Activated naive CD4-positive, alpha-beta T cell treated with anti-CD3 and anti-CD28 coated beads, Interleukin-2, amount 50 U/mL, for 72 hours (primary cell): ENCODE measurements around the gene FAM107A. TPM values are rescaled to one million over a fixed set of nuclear protein-coding genes. Genes with fewer than 3 reads are reported as not detected.

Experiments
- ATAC-seq, 2 donors: fragments of 150-1000 bp; cut with Tn5 transposase; 2 replicates each; pipeline ENCODE4 v1.10.0; 2021; ENCODE audit warnings: mild to moderate bottlenecking in 2 of 2, moderate library complexity in 2 of 2
- DNase-seq, 2 donors: peaks; one replicate each; pipeline ENCODE4 v3.0.0; 2021 to 2022; ENCODE audit warnings: low spot score in 2 of 2
- H3K27ac Mint-ChIP-seq, 2 donors: one replicate each; pipeline ENCODE4 v1.8.0; 2022; ENCODE audit warnings: mild to moderate bottlenecking in 2 of 2, mixed read lengths in 2 of 2
- H3K36me3 Mint-ChIP-seq, 2 donors: one replicate each; pipeline ENCODE4 v1.8.0; 2022; ENCODE audit warnings: mixed read lengths in 2 of 2
- H3K9me3 Mint-ChIP-seq, 2 donors: one replicate each; pipeline ENCODE4 v1.8.0; 2022; ENCODE audit warnings: mixed read lengths in 2 of 2
- total RNA-seq, 2 donors: library from RNA; stranded (reverse); gene quantifications; one replicate each; pipeline ENCODE4 v1.2.3, GENCODE V29; 2022

Gene FAM107A
- total RNA-seq, 2 donors from 2014 or later: not detected

DNA sequence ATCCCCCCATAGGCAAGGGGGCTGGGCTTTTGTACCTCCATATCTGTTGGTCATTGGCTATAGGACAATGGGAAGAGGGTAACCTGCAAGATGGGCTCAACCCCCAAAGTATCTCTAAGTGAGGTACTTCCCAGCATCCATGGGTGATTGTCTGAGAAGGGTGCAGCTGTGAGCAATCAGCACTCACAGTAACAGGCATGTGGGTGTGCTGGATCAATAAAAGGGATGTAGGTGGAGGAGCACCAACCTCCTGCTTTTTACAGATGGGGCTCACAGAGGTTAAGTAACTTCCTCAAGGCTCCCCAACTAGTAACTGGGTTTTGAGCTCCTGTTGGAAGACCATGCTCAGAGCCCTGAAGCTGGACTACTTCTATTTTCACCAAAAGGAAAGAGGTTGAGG, 26.4 kb upstream of the FAM107A start:
- DNase-seq: no peak
- Mint-ChIP-seq H3K27ac (no peak overlapping the region), H3K9me3 (no peaks in the 10 kb centered on the region), H3K36me3 (no peaks in the 10 kb centered on the region)
- no peak for ATAC-seq

GRCh38 chr3:58597770-58598310, 20.6 kb upstream of the FAM107A start:
- DNase-seq: no peak
- no peaks in the 10 kb centered on the region for H3K36me3 Mint-ChIP-seq
- no peaks in the 10 kb centered on the region for H3K9me3 Mint-ChIP-seq
- no peak overlapping the region for H3K27ac Mint-ChIP-seq
- ATAC-seq: no peak

GRCh38 chr3:58596834-58597518, 19.8 kb upstream of the FAM107A start:
- Mint-ChIP-seq H3K36me3 (no peaks in the 10 kb centered on the region), H3K27ac (no peak overlapping the region), H3K9me3 (no peaks in the 10 kb centered on the region)
- DNase-seq: no peak
- no peak for ATAC-seq

- Mint-ChIP-seq H3K36me3 (no peaks in the 10 kb centered on the region), H3K9me3 (no peaks in the 10 kb centered on the region), H3K27ac (no peak overlapping the region)
- no peak for DNase-seq
- ATAC-seq: no peak
Measured at GRCh38 chr3:58594117-58594516, 16.9 kb upstream of the FAM107A start.

GRCh38 chr3:58591517-58592510, 14.6 kb upstream of the FAM107A start:
- Mint-ChIP-seq H3K9me3 (no peaks in the 10 kb centered on the region), H3K27ac (no peak overlapping the region), H3K36me3 (peaks cover 0 to 5% of the 10 kb centered on the region in 2 donors)
- ATAC-seq (peak; percentile 43 to 99), DNase-seq (no peak)

- Mint-ChIP-seq H3K36me3 (peaks cover 8 to 13% of the 10 kb centered on the region in 2 donors), H3K9me3 (no peaks in the 10 kb centered on the region), H3K27ac (no peak overlapping the region)
- DNase-seq: no peak
- no peak for ATAC-seq
Measured at GRCh38 chr3:58588030-58588614, 10.9 kb upstream of the FAM107A start.

DNA sequence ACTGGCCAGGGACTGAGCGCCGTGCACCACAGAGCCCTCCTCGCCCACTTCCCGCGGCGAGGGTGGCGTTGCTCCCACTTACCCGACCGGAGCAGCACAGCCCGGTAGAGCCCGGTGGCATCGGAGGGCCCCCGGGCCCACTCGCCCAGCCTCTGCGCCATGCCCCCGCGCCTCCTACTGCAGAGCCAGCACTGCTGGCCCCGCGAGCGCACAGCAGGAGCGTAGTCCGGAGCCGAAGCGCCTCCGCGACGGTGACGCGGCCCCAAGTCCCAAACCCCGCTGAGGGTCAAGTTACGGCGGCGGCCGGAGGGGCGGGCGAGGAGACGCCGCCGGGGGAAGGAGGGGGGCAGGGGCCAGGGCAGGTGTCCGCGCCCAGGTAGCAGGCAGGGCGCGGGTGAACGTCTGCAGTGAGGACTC, 9.6 kb upstream of the FAM107A start:
- ATAC-seq (no peak), DNase-seq (no peak)
- no peaks in the 10 kb centered on the region for H3K9me3 Mint-ChIP-seq
- peaks cover 8 to 13% of the 10 kb centered on the region in 2 donors for H3K36me3 Mint-ChIP-seq
- no peak overlapping the region for H3K27ac Mint-ChIP-seq

- peaks cover 8 to 13% of the 10 kb centered on the region in 2 donors for H3K36me3 Mint-ChIP-seq
- ATAC-seq (no peak), DNase-seq (no peak)
- H3K27ac Mint-ChIP-seq: no peak overlapping the region
- no peaks in the 10 kb centered on the region for H3K9me3 Mint-ChIP-seq
Measured at GRCh38 chr3:58585994-58586393, 8.8 kb upstream of the FAM107A start.

DNA sequence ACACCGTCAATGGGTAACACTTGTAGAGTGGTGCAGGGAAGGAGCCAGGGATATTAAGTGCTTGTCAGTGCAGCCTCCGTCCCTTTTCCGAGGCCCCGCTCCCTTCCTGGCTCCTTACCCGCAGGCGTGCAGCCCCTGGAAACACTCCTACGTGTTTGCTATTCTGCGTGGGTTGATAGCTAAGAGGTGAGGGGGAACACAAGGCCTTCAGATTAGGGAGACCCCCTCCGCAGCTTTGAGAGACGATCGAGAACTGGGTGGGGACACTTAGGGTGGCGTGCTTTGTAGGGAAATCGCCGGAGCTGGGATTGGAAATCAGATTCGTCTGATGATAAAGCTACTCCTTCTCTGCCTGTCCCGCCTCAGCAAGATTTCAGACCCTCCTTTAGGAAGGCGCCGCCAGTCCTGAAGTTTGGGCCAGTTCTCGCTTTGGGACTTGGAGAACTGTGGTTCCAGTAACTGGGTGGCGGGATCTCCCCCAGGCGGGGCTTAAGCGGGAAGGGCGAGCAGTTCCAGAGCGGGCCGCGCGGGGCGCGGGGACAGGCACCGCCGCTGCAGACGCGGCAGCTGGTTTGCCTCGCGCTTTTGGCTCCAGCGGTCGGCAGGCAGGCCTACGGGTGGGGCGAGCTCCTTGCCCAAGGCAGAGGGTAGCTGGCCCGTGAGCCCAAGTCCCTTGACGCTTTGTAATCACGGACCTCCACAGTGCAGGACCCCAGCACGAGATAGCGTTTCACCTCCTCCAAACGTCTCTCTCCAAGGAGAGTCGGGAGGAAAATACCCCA, 8.0 kb upstream of the FAM107A start:
- Mint-ChIP-seq H3K27ac (peak overlapping the region in 1 of 2 donors; percentile 8), H3K9me3 (no peaks in the 10 kb centered on the region), H3K36me3 (peaks cover 8 to 13% of the 10 kb centered on the region in 2 donors)
- peak; percentile 90 to 95 for ATAC-seq
- peak in 1 of 2 donors; percentile 71 for DNase-seq

- H3K9me3 Mint-ChIP-seq: no peaks in the 10 kb centered on the region
- DNase-seq (no peak), ATAC-seq (peak; percentile 12 to 39)
- H3K27ac Mint-ChIP-seq: peak overlapping the region in 1 of 2 donors; percentile 8
- peaks cover 8 to 13% of the 10 kb centered on the region in 2 donors for H3K36me3 Mint-ChIP-seq
Measured at GRCh38 chr3:58584690-58585004, 7.5 kb upstream of the FAM107A start.

GRCh38 chr3:58581328-58582091, 4.3 kb upstream of the FAM107A start:
- no peak for ATAC-seq
- DNase-seq: no peak
- no peak overlapping the region for H3K27ac Mint-ChIP-seq
- no peaks in the 10 kb centered on the region for H3K9me3 Mint-ChIP-seq
- peaks cover 7 to 9% of the 10 kb centered on the region in 2 donors for H3K36me3 Mint-ChIP-seq

DNA sequence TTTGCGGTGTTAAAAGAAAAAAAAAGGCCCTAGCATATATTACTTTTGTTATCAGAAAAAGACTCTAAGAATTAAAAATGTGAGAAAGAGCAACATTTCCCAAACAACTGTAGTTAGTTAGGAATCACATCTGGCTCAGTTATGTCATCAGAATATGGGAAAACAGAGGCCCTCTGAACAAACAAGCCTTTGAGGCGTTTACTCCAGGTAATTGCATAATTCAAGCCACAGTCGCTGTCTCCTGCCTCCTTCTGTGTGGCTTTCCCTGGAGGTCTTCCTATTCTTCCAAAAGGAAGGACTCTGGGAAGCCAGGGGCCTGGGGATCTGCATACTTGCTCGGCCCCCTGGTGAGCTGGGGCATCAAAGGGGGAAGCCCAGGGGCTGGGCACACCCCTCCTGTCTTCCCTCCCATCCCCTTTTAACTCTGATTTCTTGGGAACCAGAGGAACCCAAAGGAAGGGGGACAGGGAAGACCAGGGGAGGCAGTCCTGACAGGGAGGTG, 3.7 kb upstream of the FAM107A start:
- ATAC-seq: no peak
- Mint-ChIP-seq H3K9me3 (no peaks in the 10 kb centered on the region), H3K27ac (no peak overlapping the region)

GRCh38 chr3:58578873-58579272, 1.7 kb upstream of the FAM107A start:
- DNase-seq (no peak), ATAC-seq (no peak)
- H3K27ac Mint-ChIP-seq: no peak overlapping the region
- H3K36me3 Mint-ChIP-seq: no peaks in the 10 kb centered on the region
- no peaks in the 10 kb centered on the region for H3K9me3 Mint-ChIP-seq

More for the DNA sequence above, 3.7 kb upstream of the FAM107A start:
- peaks cover under 1 to 2% of the 10 kb centered on the region in 2 donors for H3K36me3 Mint-ChIP-seq
- no peak for DNase-seq

- H3K9me3 Mint-ChIP-seq: no peaks in the 10 kb centered on the region
- no peaks in the 10 kb centered on the region for H3K36me3 Mint-ChIP-seq
- no peak for DNase-seq
- H3K27ac Mint-ChIP-seq: no peak overlapping the region
- ATAC-seq: no peak
Measured at GRCh38 chr3:58576716-58577115, 475 bp downstream of the FAM107A start.

DNA sequence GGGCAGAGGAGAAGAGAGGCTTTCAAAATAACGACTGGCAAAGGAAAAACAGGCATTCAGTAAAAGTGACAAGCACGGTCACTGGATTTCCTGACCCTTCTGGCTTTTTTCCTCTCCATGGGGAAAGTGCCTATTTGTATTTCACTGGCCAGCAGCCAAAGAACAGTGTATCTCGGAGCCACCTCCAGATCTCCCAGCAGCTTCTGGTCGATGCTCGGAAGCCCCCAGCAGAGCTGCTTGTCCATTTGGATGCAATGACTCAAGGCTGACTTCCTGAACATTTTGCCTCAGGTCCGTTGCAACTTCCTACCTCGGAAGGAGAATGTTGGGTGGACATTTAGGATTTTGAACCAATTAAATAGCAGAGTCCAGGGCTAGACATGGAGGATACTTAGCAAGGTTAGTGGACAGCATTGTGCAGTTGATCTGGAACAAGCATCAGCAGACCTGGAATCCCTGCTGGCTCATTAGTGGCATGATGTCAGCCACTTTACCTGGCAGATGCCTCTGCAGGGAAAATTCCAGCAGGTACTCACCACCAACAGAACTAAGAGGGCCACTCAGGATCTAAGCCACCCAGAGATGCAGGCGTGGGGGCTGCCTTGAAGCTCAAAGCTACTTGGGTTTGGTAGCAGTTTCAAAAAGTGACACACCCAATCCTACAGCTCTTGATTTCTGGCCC, 1.1 kb downstream of the FAM107A start:
- no peaks in the 10 kb centered on the region for H3K9me3 Mint-ChIP-seq
- DNase-seq (no peak), ATAC-seq (no peak)
- H3K27ac Mint-ChIP-seq: no peak overlapping the region
- no peaks in the 10 kb centered on the region for H3K36me3 Mint-ChIP-seq
